Nephron progenitor cell (in vitro differentiated cells): ENCODE results near the gene TNN.

Experiments
- DNase-seq: peaks from one replicate; pipeline ENCODE4 v3.0.0; 2021
- H3K27ac Mint-ChIP-seq: 2 replicates; pipeline ENCODE4 v1.8.0; 2021; ENCODE audit warnings: mild to moderate bottlenecking, moderate library complexity, mixed read lengths
- H3K27me3 Mint-ChIP-seq: 2 replicates; pipeline ENCODE4 v1.8.0; 2021; ENCODE audit warnings: mild to moderate bottlenecking, low read depth, mixed read lengths; ENCODE audit not compliant: poor library complexity
- H3K36me3 Mint-ChIP-seq: 2 replicates; pipeline ENCODE4 v1.8.0; 2021; ENCODE audit warnings: low read depth, mixed read lengths
- H3K4me1 Mint-ChIP-seq: 2 replicates; pipeline ENCODE4 v1.8.0; 2021; ENCODE audit warnings: mixed read lengths
- H3K4me3 Mint-ChIP-seq: 2 replicates; pipeline ENCODE4 v1.8.0; 2021; ENCODE audit warnings: mild to moderate bottlenecking, moderate library complexity, mixed read lengths
- H3K9me3 Mint-ChIP-seq: 2 replicates; pipeline ENCODE4 v1.8.0; 2021; ENCODE audit warnings: mild to moderate bottlenecking, moderate library complexity, mixed read lengths
- CTCF ChIP-seq: fragments of 200-600 bp; sonication (generic); IDR thresholded peaks from 2 replicates; pipeline ENCODE4 v1.5.0; 2021; ENCODE audit warnings: antibody characterized with exemption

The TNN gene

DNA sequence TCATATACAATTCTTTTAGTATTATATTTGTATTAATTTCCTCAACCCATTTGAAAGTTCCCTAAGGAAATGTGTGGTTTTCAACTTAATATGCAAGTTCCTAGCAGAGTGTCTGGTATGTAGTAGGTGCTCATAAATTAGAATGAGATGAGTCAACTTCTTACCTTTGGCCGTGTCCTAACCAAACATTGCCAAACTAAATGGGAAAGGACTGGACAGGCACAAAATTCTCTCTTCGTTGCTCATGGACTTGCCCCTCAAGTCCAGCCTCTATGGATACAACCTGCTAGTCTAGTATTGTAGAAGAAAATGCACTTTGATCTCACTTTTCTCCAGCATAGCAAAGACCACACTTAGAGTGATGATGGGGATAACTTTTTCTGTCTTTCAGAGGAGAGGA lies 32.9 kb upstream of the TNN start:
- no peak for TF ChIP-seq CTCF
- DNase-seq: no peak
- Mint-ChIP-seq H3K4me1 (peaks cover 55% of the 10 kb centered on the region), H3K9me3 (no peaks in the 10 kb centered on the region), H3K4me3 (no peak overlapping the region), H3K27me3 (peaks cover 7% of the 10 kb centered on the region), H3K36me3 (no peaks in the 10 kb centered on the region), H3K27ac (no peak overlapping the region)

DNA sequence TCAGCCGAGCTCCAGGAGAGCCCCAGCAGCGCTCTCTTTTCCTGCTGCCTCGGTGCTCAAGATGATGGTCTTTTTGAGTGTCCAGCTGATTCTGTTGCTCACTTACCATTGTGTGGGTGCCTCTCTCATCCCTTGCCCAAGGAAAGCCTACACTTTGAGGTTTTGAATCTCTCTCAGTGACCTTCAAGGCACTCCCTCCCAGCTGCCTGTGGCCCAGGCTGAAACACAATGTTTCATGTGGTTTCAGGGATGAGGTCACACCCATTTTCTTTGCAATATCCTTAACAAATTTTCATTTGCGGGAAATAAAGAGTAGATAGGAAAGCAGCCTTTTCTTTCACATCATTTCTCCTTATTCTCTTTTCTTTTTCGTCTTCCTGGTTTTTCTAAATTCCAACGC lies 31.8 kb upstream of the TNN start:
- H3K27ac Mint-ChIP-seq: no peak overlapping the region
- H3K4me3 Mint-ChIP-seq: no peak overlapping the region
- H3K27me3 Mint-ChIP-seq: peaks cover 12% of the 10 kb centered on the region
- no peak for TF ChIP-seq CTCF
- no peaks in the 10 kb centered on the region for H3K36me3 Mint-ChIP-seq
- DNase-seq: no peak
- no peaks in the 10 kb centered on the region for H3K9me3 Mint-ChIP-seq
- peaks cover 44% of the 10 kb centered on the region for H3K4me1 Mint-ChIP-seq

DNA sequence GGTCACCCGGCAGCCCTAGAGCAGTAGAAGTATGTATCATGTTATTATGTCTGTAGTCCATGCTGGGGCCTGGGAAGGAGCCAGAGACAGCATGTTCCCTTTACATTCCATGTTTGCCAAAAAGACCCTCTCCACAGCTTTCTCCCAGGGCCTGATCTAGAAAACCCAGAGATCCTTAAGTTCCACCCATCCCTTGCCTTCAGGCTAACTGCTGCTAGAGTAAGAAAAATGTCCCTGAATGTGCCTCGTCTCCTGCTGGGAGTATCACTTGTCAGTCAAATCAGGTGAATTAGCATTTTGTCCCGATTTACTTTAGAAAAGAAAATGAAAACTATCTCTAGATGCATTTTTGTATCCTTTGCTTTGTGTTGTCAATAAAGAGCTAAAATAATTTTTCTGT lies 31.2 kb upstream of the TNN start:
- Mint-ChIP-seq H3K27ac (no peak overlapping the region), H3K4me1 (peaks cover 38% of the 10 kb centered on the region), H3K9me3 (no peaks in the 10 kb centered on the region), H3K36me3 (no peaks in the 10 kb centered on the region), H3K27me3 (peaks cover 18% of the 10 kb centered on the region), H3K4me3 (no peak overlapping the region)
- TF ChIP-seq CTCF: no peak
- DNase-seq: no peak

DNA sequence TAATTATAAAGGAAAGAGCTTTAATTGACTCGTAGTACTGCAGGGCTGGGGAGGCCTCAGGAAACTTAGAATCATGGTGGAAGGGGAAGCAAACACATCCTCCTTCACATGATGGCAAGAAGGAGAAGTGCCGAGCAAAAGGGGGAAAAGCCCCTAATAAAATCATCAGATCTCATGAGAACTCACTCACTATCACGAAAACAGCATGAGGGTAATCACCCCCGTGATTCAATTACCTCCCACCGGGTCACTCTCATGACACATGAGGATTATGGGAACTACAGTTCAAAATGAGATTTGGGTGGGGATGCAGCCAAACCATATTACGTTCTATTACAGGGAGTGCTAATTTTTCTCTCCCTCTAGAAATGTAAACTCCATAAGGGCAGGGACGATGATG lies 30.2 kb upstream of the TNN start:
- Mint-ChIP-seq H3K4me3 (no peak overlapping the region), H3K9me3 (no peaks in the 10 kb centered on the region), H3K27me3 (peaks cover 18% of the 10 kb centered on the region), H3K4me1 (peaks cover 33% of the 10 kb centered on the region), H3K27ac (no peak overlapping the region), H3K36me3 (no peaks in the 10 kb centered on the region)
- DNase-seq: no peak
- no peak for TF ChIP-seq CTCF

DNA sequence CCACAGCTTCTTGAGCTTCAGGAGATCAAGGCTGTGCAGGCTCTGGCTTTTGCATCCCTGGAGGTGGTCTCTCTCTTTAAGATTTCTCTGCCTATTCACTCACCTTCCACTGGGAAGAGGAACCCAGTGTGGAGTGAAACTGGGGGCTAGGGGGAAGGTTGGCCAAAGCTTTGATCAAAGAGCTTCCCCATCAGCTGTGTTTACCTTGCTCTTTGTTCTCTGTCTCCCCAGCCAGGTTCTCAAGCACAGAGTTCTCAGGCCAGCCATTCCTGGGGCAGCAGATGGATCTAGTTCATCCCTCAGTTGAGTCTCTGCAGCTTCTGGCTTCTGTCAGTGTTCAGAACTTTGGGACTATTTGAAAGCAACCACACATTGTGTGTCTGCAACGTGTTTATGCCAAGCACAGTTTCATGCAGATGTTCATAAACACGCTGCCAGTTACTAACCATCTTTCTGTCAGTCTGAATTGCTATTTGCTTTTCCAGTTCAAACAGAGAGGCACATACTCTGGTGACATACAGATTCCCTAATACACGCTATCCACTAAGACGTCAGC lies 27.2 kb upstream of the TNN start:
- Mint-ChIP-seq H3K36me3 (peaks cover 5% of the 10 kb centered on the region), H3K4me3 (no peak overlapping the region), H3K4me1 (peaks cover 10% of the 10 kb centered on the region), H3K27me3 (peaks cover 14% of the 10 kb centered on the region), H3K27ac (no peak overlapping the region), H3K9me3 (peaks cover 17% of the 10 kb centered on the region)
- TF ChIP-seq CTCF: no peak
- no peak for DNase-seq

DNA sequence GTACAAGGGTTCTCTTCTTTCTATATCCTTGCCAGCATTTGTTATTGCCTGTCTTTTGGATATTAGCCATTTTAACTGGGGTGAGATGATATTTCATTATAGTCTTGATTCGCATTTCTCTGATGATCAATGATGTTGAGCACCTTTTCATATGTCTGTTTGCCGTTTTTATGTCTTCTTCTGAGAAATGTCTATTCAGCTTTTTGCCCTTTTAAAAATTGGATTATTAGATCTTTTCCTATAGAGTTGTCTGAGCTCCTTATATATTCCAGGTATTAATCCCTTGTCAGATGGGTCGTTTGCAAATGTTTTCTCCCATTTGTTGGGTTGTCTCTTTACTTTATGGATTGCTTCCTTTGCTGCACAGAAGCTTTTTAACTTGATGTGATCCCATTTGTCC lies 25.0 kb upstream of the TNN start:
- H3K9me3 Mint-ChIP-seq: peaks cover 29% of the 10 kb centered on the region
- peaks cover 5% of the 10 kb centered on the region for H3K36me3 Mint-ChIP-seq
- H3K4me1 Mint-ChIP-seq: no peaks in the 10 kb centered on the region
- DNase-seq: no peak
- H3K27ac Mint-ChIP-seq: no peak overlapping the region
- H3K27me3 Mint-ChIP-seq: peaks cover 16% of the 10 kb centered on the region
- no peak for TF ChIP-seq CTCF
- no peak overlapping the region for H3K4me3 Mint-ChIP-seq
